Measurements from ENCODE around the gene IQGAP1. TPM values are rescaled to one million over a fixed set of nuclear protein-coding genes. Genes with fewer than 3 reads are reported as not detected.
A peak's percentile ranks its signal among the peaks of the same experiment; 100 is the strongest.

IQGAP1 gene
- total RNA-seq, 1 experiment from 2014 or later: 213 TPM

DNA sequence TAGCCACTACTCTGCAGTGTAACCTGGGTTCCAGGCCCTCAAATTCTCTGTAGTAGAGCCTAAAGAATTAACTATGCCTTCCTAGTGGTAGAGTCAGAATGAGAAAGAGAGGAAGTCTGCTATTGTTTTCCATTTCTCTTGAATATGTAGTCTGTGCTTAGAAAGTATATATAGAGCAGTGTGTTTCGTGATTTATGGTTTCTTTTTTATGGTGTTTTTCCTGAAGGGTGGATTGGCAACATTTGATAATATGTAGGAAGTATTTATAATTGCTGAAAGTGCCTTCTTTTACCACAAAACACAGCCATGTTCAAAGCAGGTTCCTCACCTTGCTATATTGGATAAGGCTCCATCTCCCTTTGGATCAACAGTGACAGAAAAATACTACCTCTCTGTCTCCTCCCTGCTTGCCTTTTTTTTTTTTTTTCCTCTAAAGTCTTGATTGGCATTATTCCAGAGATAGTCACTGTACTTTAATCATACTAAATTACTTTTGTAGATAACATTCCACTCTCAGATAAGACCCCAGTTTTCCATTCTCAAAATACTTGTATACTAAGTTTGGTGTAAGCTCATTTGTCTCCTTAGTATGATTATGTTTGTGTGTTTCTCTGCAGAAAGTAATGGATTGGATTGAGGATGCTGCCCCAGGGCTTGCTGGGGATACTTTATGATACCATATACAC, 47.8 kb downstream of the IQGAP1 start:
- no peak for DNase-seq (ENCODE audit: low spot score)

DNA sequence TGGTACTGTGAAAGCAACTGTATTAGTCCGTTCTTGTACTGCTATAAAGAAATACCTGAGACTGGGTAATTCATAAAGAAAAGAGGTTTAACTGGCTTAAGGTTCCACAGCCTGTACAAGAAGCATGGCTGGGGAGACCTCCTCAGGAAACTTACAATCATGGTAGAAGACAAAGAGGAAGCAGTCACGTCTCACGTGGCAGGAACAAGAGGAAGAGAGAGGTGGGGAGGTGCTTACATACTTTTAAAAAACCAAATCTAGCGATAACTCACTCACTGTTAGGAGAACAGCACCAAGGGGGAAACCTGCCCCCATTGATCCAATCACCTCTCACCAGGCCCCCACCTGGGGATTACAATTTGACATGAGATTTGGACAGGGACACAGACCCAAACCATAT, 48.9 kb downstream of the IQGAP1 start:
- no peak for DNase-seq (ENCODE audit: low spot score)

- DNase-seq (ENCODE audit: low spot score): no peak
Observed at GRCh38 chr15:90437516-90437915, 49.5 kb downstream of the IQGAP1 start.

- DNase-seq (ENCODE audit: low spot score): no peak
Observed at GRCh38 chr15:90439946-90440345, 51.9 kb downstream of the IQGAP1 start.

- DNase-seq (ENCODE audit: low spot score): no peak
Observed at GRCh38 chr15:90441027-90441426, 53.0 kb downstream of the IQGAP1 start.

GRCh38 chr15:90442423-90442822, 54.4 kb downstream of the IQGAP1 start:
- no peak for DNase-seq (ENCODE audit: low spot score)

- no peak for DNase-seq (ENCODE audit: low spot score)
Observed at GRCh38 chr15:90449206-90449735, 61.2 kb downstream of the IQGAP1 start.

DNA sequence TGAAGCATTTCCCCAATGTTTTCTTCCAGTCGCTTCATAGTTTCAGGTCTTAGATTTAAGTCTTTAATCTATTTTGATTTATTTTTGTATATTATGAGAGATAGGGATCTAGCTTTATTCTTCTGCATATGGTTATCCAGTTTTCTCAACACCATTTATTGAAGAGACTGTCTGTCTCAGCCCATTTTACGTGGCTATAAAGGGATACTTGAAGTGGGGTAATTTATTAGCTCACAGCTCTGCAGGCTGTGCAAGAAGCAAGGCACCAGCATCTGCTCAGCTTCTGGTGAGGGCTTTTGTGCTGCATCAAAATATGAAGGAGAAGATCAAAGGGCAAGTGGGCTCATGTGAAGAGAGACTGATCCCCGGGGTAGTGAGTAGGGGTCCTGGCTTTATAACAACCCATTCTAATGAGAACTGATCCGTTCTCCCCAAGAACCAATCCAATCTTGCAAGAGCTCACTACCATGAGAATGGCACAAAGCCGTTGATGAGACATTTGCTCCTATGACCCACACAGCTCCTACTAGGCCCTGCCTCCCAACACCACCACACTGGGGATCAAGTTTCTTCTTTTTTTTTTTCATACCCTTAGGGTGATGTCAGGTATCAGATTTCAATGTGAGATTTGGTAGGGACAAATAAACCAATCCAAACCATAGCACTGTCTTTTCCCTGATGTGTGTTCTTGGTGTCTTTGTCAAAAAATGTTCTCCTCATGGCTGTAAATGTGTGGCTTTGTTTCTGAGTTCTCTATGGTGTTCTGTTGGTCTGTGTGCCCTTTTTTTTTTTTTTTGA, 63.2 kb downstream of the IQGAP1 start:
- no peak for DNase-seq (ENCODE audit: low spot score)

- DNase-seq (ENCODE audit: low spot score): no peak
Observed at GRCh38 chr15:90456236-90456635, 68.2 kb downstream of the IQGAP1 start.

GRCh38 chr15:90458061-90458460, 70.0 kb downstream of the IQGAP1 start:
- DNase-seq (ENCODE audit: low spot score): no peak

GRCh38 chr15:90459368-90459767, 71.3 kb downstream of the IQGAP1 start:
- DNase-seq (ENCODE audit: low spot score): no peak

- DNase-seq (ENCODE audit: low spot score): no peak
Observed at GRCh38 chr15:90460142-90460824, 72.2 kb downstream of the IQGAP1 start.

GRCh38 chr15:90463381-90463780, 75.3 kb downstream of the IQGAP1 start:
- peak; percentile 79 for DNase-seq (ENCODE audit: low spot score)

GRCh38 chr15:90465140-90465929, 77.3 kb downstream of the IQGAP1 start:
- DNase-seq (ENCODE audit: low spot score): peak; percentile 31

DNA sequence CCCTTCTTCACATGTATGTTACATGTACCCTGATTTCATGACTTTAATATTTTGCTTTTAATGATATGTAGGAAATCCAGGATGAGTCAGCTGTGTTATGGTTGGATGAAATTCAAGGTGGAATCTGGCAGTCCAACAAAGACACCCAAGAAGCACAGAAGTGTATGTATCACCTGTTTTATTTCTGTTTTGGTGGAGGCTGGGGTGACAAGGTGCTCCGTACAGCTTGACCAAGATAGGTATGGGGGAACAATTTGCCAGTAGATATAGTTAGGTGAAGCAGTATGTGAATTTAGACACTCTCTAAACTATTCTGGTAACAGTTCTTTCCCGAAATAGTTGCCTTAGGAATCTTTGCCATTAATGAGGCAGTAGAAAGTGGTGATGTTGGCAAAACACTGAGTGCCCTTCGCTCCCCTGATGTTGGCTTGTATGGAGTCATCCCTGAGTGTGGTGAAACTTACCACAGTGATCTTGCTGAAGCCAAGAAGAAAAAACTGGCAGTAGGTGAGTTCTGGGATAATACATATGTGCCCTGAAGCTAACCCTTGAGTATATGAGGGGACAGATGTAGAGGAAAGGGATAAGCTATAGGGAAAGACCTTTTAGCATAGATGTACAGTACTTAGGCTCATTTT, 78.0 kb downstream of the IQGAP1 start:
- DNase-seq (ENCODE audit: low spot score): peak; percentile 24

GRCh38 chr15:90469723-90470122, 81.7 kb downstream of the IQGAP1 start:
- DNase-seq (ENCODE audit: low spot score): no peak

GRCh38 chr15:90470453-90470852, 82.4 kb downstream of the IQGAP1 start:
- no peak for DNase-seq (ENCODE audit: low spot score)

GRCh38 chr15:90471126-90471525, 83.1 kb downstream of the IQGAP1 start:
- DNase-seq (ENCODE audit: low spot score): no peak

GRCh38 chr15:90471769-90472168, 83.7 kb downstream of the IQGAP1 start:
- DNase-seq (ENCODE audit: low spot score): no peak

- DNase-seq (ENCODE audit: low spot score): no peak
Observed at GRCh38 chr15:90478846-90479481, 90.9 kb downstream of the IQGAP1 start.

- peak; percentile 59 for DNase-seq (ENCODE audit: low spot score)
Observed at GRCh38 chr15:90479656-90480055, 91.6 kb downstream of the IQGAP1 start.

Data from A172 (cell line).